Stomach (tissue), 9 donors: ENCODE results near the gene ATP13A1. TPM values are rescaled to one million over a fixed set of nuclear protein-coding genes. Genes with fewer than 3 reads are reported as not detected.

Experiments
- DNase-seq, 2 donors: peaks; one replicate each; pipeline versions ENCODE4 v3.0.0 to v3.0.0-alpha.2; 2013 to 2019
- H3K27ac ChIP-seq, 5 donors: fragments of 200-600 bp in 4 of 5; sonication (generic) in 4 of 5; one replicate each; pipeline ENCODE4 v1.5.1; 2013 to 2019; ENCODE audit warnings: mild to moderate bottlenecking in 1 of 5, moderate library complexity in 1 of 5
- H3K27me3 ChIP-seq, 3 donors: fragments of 200-600 bp; sonication (generic); one replicate each; pipeline ENCODE4 v1.5.1; 2017 to 2019; ENCODE audit warnings: mixed run types in 1 of 3
- H3K36me3 ChIP-seq, 4 donors: fragments of 200-600 bp; sonication (generic); 1 replicate in 3 of 4; 2 replicates in 1 of 4; pipeline ENCODE4 v1.5.1; 2016 to 2019
- H3K4me1 ChIP-seq, 4 donors: fragments of 200-600 bp; sonication (generic); one replicate each; pipeline ENCODE4 v1.5.1; 2016 to 2019
- H3K4me3 ChIP-seq, 4 donors: fragments of 200-600 bp; sonication (generic) in 3 of 4; one replicate each; pipeline ENCODE4 v1.5.1; 2016 to 2019; ENCODE audit warnings: mild to moderate bottlenecking in 1 of 4
- H3K9me3 ChIP-seq, 4 donors: fragments of 200-600 bp; sonication (generic); one replicate each; pipeline ENCODE4 v1.5.1; 2016 to 2019
- CTCF ChIP-seq, 7 experiments: fragments of 450-650 bp in 4 of 7; fragments of 200-600 bp in 3 of 7; sonication (generic) in 3 of 7; IDR thresholded peaks; one replicate each; pipeline ENCODE4 v1.5.1; 2016 to 2019; ENCODE audit warnings: antibody characterized with exemption in 7 of 7, control low read depth in 2 of 7, mild to moderate bottlenecking in 1 of 7
- EP300 ChIP-seq: sonication (generic); formaldehyde crosslinking; IDR thresholded peaks from one replicate; pipeline ENCODE4 v1.6.1; 2017; ENCODE audit warnings: antibody characterized with exemption
- POLR2A ChIP-seq, 4 donors: fragments of 450-650 bp; IDR thresholded peaks; one replicate each; pipeline ENCODE4 v1.6.1; 2016; ENCODE audit warnings: antibody characterized with exemption in 4 of 4, control low read depth in 2 of 4, mild to moderate bottlenecking in 1 of 4, moderate library complexity in 1 of 4
- POLR2AphosphoS5 ChIP-seq, 3 donors: sonication (generic); formaldehyde crosslinking; IDR thresholded peaks; one replicate each; pipeline ENCODE4 v1.6.1; 2016; ENCODE audit warnings: antibody characterized with exemption in 3 of 3
- WGBS, 5 donors: extraction: QIAGEN DNeasy Blood & Tissue Kit in 3 of 5; methylation state at CpG; one replicate each; pipeline versions ENCODE4 v1.1.5 to v1.1.7; 2013 to 2018; 5-methylcytosine and 5-hydroxymethylcytosine counted together
- intact Hi-C: fragments of 100-400 bp; cut with DNase I; formaldehyde crosslinking; loops from one replicate; pipeline ENCODE4 v1.15.1; 2023; ENCODE audit warnings: low total_unique reads
- polyA plus RNA-seq, 3 donors: library from polyadenylated mRNA; stranded (reverse); fragments of 200-250 nt; gene quantifications; one replicate each; pipeline ENCODE4 v1.2.3, GENCODE V29; 2013
- total RNA-seq, 5 donors: library from RNA; depleted of rRNA; stranded (reverse); fragments of >200 nt; gene quantifications; one replicate each; pipeline versions ENCODE4 v1.1.0 to v1.2.3, GENCODE V29; 2014 to 2016
- donor health status: healthy with polysubstance abuse.
- donor health status: Bipolar disorder and iron deficiency.
- donor health status: healthy.

Gene ATP13A1
- total and polyA plus RNA-seq, 8 donors: 17.3 to 451 (median 56.5) TPM

DNA sequence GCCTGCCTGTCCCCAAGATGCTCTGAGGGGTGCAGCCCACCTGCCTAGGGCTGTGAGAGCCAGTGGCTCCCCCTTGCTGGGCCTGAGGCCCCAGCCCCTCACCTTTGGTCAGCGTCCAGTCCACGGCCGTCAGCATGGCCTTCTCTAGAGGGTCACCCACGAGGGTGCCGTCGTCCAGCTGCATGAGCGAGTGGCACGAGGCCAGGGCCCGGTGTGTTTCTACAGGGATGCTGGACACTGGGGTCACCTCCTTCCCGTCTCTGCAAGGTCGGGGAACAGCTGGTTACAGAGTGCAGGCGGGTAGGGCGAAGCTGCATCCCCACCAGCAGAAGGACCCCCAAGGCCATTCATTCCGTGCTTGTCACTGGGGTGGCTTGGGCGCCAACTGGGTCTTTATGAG is 9.0 kb downstream of the ATP13A1 start:
- Histone ChIP-seq H3K4me1 (no peaks in the 10 kb centered on the region), H3K36me3 (peaks cover 93 to 100% (median 100%) of the 10 kb centered on the region in 4 donors), H3K27ac (no peak overlapping the region), H3K27me3 (no peaks in the 10 kb centered on the region), H3K9me3 (no peaks in the 10 kb centered on the region), H3K4me3 (no peak overlapping the region)
- TF ChIP-seq CTCF (IDR thresholded peaks at IDR 0.05) (no peak), POLR2AphosphoS5 (IDR thresholded peaks at IDR 0.05) (no peak), POLR2A (IDR thresholded peaks at IDR 0.05) (no peak), EP300 (no peak)
- WGBS, 5 donors: 92 to 99% (median 96%) methylated on average over 13 to 15 of the region's 15 CpGs
- intact Hi-C loops: no loop called here
- no peak for DNase-seq

- no peak overlapping the region for H3K27ac ChIP-seq
- 91 to 96% (median 95%) methylated on average over 20 to 23 of the region's 23 CpGs for WGBS, 5 donors
- TF ChIP-seq POLR2A (IDR thresholded peaks at IDR 0.05) (no peak), CTCF (IDR thresholded peaks at IDR 0.05) (no peak), EP300 (no peak), POLR2AphosphoS5 (IDR thresholded peaks at IDR 0.05) (no peak)
- no peaks in the 10 kb centered on the region for H3K4me1 ChIP-seq
- no peaks in the 10 kb centered on the region for H3K9me3 ChIP-seq
- H3K4me3 ChIP-seq: no peak overlapping the region
- intact Hi-C loops: no loop called here
- peaks cover 92 to 100% (median 100%) of the 10 kb centered on the region in 4 donors for H3K36me3 ChIP-seq
- H3K27me3 ChIP-seq: no peaks in the 10 kb centered on the region
- DNase-seq: no peak
Observed at GRCh38 chr19:19653597-19654147, 9.8 kb downstream of the ATP13A1 start.

GRCh38 chr19:19652482-19653295 is 10.8 kb downstream of the ATP13A1 start:
- Histone ChIP-seq H3K27me3 (no peaks in the 10 kb centered on the region), H3K36me3 (peaks cover 87 to 100% (median 100%) of the 10 kb centered on the region in 4 donors), H3K4me1 (no peaks in the 10 kb centered on the region), H3K9me3 (no peaks in the 10 kb centered on the region), H3K27ac (no peak overlapping the region), H3K4me3 (no peak overlapping the region)
- intact Hi-C loops: no loop called here
- DNase-seq: no peak
- WGBS, 5 donors: 90 to 96% (median 93%) methylated on average over 22 to 24 of the region's 24 CpGs
- TF ChIP-seq CTCF (IDR thresholded peaks at IDR 0.05) (no peak), EP300 (no peak), POLR2AphosphoS5 (IDR thresholded peaks at IDR 0.05) (no peak), POLR2A (IDR thresholded peaks at IDR 0.05) (no peak)

DNA sequence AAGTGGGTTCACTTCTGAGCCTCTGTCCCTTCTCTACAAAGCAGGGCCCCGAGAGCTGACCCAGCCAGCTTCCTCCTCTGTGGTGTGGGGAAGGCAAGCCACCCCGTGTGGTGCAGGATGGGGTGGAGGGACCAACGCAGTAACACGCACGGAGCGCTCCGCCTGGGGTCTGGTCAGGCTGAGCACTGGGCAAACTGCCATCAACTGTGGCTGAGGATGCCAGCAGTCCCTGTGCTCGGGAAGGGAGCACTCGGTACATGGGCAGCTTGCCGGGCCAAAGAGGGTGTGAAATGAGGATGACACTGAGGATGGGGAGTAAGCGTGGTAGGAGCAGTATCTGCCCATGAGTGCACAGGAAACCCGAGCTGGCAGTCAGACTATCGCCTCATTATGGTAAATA is 12.4 kb downstream of the ATP13A1 start:
- Histone ChIP-seq H3K27me3 (no peaks in the 10 kb centered on the region), H3K4me3 (no peak overlapping the region), H3K27ac (no peak overlapping the region), H3K9me3 (no peaks in the 10 kb centered on the region), H3K36me3 (peaks cover 87 to 100% (median 100%) of the 10 kb centered on the region in 4 donors), H3K4me1 (no peaks in the 10 kb centered on the region)
- WGBS, 5 donors: 63 to 83% (median 78%) methylated on average over 6 to 13 of the region's 13 CpGs
- DNase-seq: no peak
- intact Hi-C loops: no loop called here
- no peak for TF ChIP-seq POLR2A (IDR thresholded peaks at IDR 0.05)
- TF ChIP-seq CTCF (IDR thresholded peaks at IDR 0.05): no peak
- TF ChIP-seq EP300: no peak
- TF ChIP-seq POLR2AphosphoS5 (IDR thresholded peaks at IDR 0.05): no peak
